Natural killer cell treated with Interleukin-12 subunit alpha and Interleukin-12 subunit beta and Interleukin-15 and Interleukin-18, amount 100 ng/mL, for 72 hours (primary cell): ENCODE data around the gene SLC16A3. TPM values are rescaled to one million over a fixed set of nuclear protein-coding genes. Genes with fewer than 3 reads are reported as not detected.

Experiments
- ATAC-seq, 2 donors: fragments of 150-1000 bp; cut with Tn5 transposase in 1 of 2; sonication (Bioruptor Pico), chemical (Tn5 transposase) in 1 of 2; 2 replicates each; pipeline ENCODE4 v1.10.0; 2021
- DNase-seq: peaks from one replicate; pipeline ENCODE4 v3.0.0; 2022; ENCODE audit warnings: low spot score
- H3K27ac Mint-ChIP-seq, 2 donors: 1 replicate in 1 of 2; 2 replicates in 1 of 2; pipeline ENCODE4 v1.8.0; 2022; ENCODE audit warnings: mixed read lengths in 2 of 2, mild to moderate bottlenecking in 1 of 2, moderate library complexity in 1 of 2
- H3K27me3 Mint-ChIP-seq, 2 donors: 1 replicate in 1 of 2; 2 replicates in 1 of 2; pipeline ENCODE4 v1.8.0; 2022; ENCODE audit warnings: mixed read lengths in 2 of 2
- H3K36me3 Mint-ChIP-seq: one replicate; pipeline ENCODE4 v1.8.0; 2022; ENCODE audit warnings: mixed read lengths
- H3K4me1 Mint-ChIP-seq, 2 donors: 1 replicate in 1 of 2; 2 replicates in 1 of 2; pipeline ENCODE4 v1.8.0; 2022; ENCODE audit warnings: low read depth in 2 of 2, mixed read lengths in 2 of 2, mild to moderate bottlenecking in 1 of 2
- H3K4me3 Mint-ChIP-seq: one replicate; pipeline ENCODE4 v1.8.0; 2022; ENCODE audit warnings: mixed read lengths
- H3K9me3 Mint-ChIP-seq: 2 replicates; pipeline ENCODE4 v1.8.0; 2022; ENCODE audit warnings: mixed read lengths
- total RNA-seq, 2 donors: library from RNA; stranded (reverse); gene quantifications; one replicate each; pipeline ENCODE4 v1.2.3, GENCODE V29; 2022

Gene SLC16A3
- total RNA-seq, 2 donors from 2014 or later = 241 to 534 TPM

GRCh38 chr17:82224666-82225065 lies 4.2 kb upstream of the SLC16A3 start:
- no peaks in the 10 kb centered on the region for H3K36me3 Mint-ChIP-seq
- ATAC-seq (no peak), DNase-seq (no peak)
- no peak overlapping the region for H3K4me3 Mint-ChIP-seq
- H3K27ac Mint-ChIP-seq = no peak overlapping the region
- H3K27me3 Mint-ChIP-seq = no peaks in the 10 kb centered on the region
- H3K9me3 Mint-ChIP-seq = no peaks in the 10 kb centered on the region
- H3K4me1 Mint-ChIP-seq = peaks cover 6 to 9% of the 10 kb centered on the region in 2 donors

GRCh38 chr17:82225368-82226029 lies 3.3 kb upstream of the SLC16A3 start:
- no peaks in the 10 kb centered on the region for H3K36me3 Mint-ChIP-seq
- DNase-seq (peak; percentile 42), ATAC-seq (no peak)
- H3K27me3 Mint-ChIP-seq = no peaks in the 10 kb centered on the region
- no peak overlapping the region for H3K4me3 Mint-ChIP-seq
- H3K4me1 Mint-ChIP-seq = peaks cover 10 to 12% of the 10 kb centered on the region in 2 donors
- no peak overlapping the region for H3K27ac Mint-ChIP-seq
- H3K9me3 Mint-ChIP-seq = no peaks in the 10 kb centered on the region

- Mint-ChIP-seq H3K27me3 (no peaks in the 10 kb centered on the region), H3K9me3 (no peaks in the 10 kb centered on the region), H3K4me3 (no peak overlapping the region), H3K36me3 (no peaks in the 10 kb centered on the region), H3K27ac (no peak overlapping the region), H3K4me1 (peaks cover 8 to 12% of the 10 kb centered on the region in 2 donors)
- DNase-seq (no peak), ATAC-seq (no peak)
Measured at GRCh38 chr17:82226146-82226808, 2.6 kb upstream of the SLC16A3 start.

GRCh38 chr17:82226809-82227628 lies 1.8 kb upstream of the SLC16A3 start:
- ATAC-seq (no peak), DNase-seq (no peak)
- Mint-ChIP-seq H3K4me1 (peaks cover 4 to 12% of the 10 kb centered on the region in 2 donors), H3K4me3 (peak overlapping the region; percentile 17), H3K27me3 (no peaks in the 10 kb centered on the region), H3K36me3 (no peaks in the 10 kb centered on the region), H3K27ac (peak overlapping the region; percentile 50 to 69), H3K9me3 (no peaks in the 10 kb centered on the region)

GRCh38 chr17:82227629-82228277 lies 1.1 kb upstream of the SLC16A3 start:
- peaks cover 4 to 12% of the 10 kb centered on the region in 2 donors for H3K4me1 Mint-ChIP-seq
- H3K9me3 Mint-ChIP-seq = no peaks in the 10 kb centered on the region
- H3K27me3 Mint-ChIP-seq = no peaks in the 10 kb centered on the region
- no peak for ATAC-seq
- peak overlapping the region; percentile 50 to 69 for H3K27ac Mint-ChIP-seq
- no peak for DNase-seq
- H3K36me3 Mint-ChIP-seq = no peaks in the 10 kb centered on the region
- H3K4me3 Mint-ChIP-seq = peak overlapping the region; percentile 77

- no peaks in the 10 kb centered on the region for H3K36me3 Mint-ChIP-seq
- no peaks in the 10 kb centered on the region for H3K27me3 Mint-ChIP-seq
- H3K27ac Mint-ChIP-seq = peak overlapping the region; percentile 50 to 69
- peak; percentile 86 for DNase-seq
- peak; percentile 28 to 57 for ATAC-seq
- peak overlapping the region; percentile 77 for H3K4me3 Mint-ChIP-seq
- no peaks in the 10 kb centered on the region for H3K9me3 Mint-ChIP-seq
- peaks cover 4 to 12% of the 10 kb centered on the region in 2 donors for H3K4me1 Mint-ChIP-seq
Measured at GRCh38 chr17:82228278-82228841, 482 bp upstream of the SLC16A3 start.

- Mint-ChIP-seq H3K9me3 (no peaks in the 10 kb centered on the region), H3K36me3 (no peaks in the 10 kb centered on the region), H3K27ac (peak overlapping the region; percentile 64 to 89), H3K4me3 (peak overlapping the region; percentile 91), H3K27me3 (no peaks in the 10 kb centered on the region), H3K4me1 (peaks cover 4 to 12% of the 10 kb centered on the region in 2 donors)
- DNase-seq (no peak), ATAC-seq (no peak)
Measured at GRCh38 chr17:82229698-82230608, 1.1 kb downstream of the SLC16A3 start.

GRCh38 chr17:82230609-82231311 lies 1.9 kb downstream of the SLC16A3 start:
- peak; percentile 64 to 74 for ATAC-seq
- no peaks in the 10 kb centered on the region for H3K36me3 Mint-ChIP-seq
- no peaks in the 10 kb centered on the region for H3K9me3 Mint-ChIP-seq
- peaks cover 4 to 12% of the 10 kb centered on the region in 2 donors for H3K4me1 Mint-ChIP-seq
- peak overlapping the region; percentile 91 for H3K4me3 Mint-ChIP-seq
- peak overlapping the region in 1 of 2 donors; percentile 64 for H3K27ac Mint-ChIP-seq
- peak; percentile 92 for DNase-seq
- no peaks in the 10 kb centered on the region for H3K27me3 Mint-ChIP-seq

- Mint-ChIP-seq H3K27me3 (no peaks in the 10 kb centered on the region), H3K27ac (no peak overlapping the region), H3K4me3 (no peak overlapping the region), H3K4me1 (peaks cover 4 to 15% of the 10 kb centered on the region in 2 donors), H3K36me3 (no peaks in the 10 kb centered on the region), H3K9me3 (no peaks in the 10 kb centered on the region)
- ATAC-seq (peak in 1 of 2 donors; percentile 2), DNase-seq (no peak)
Measured at GRCh38 chr17:82231312-82231561, 2.4 kb downstream of the SLC16A3 start.

- no peak overlapping the region for H3K27ac Mint-ChIP-seq
- ATAC-seq (peak; percentile 44 to 62), DNase-seq (peak; percentile 88)
- no peak overlapping the region for H3K4me3 Mint-ChIP-seq
- H3K36me3 Mint-ChIP-seq = no peaks in the 10 kb centered on the region
- H3K9me3 Mint-ChIP-seq = no peaks in the 10 kb centered on the region
- H3K4me1 Mint-ChIP-seq = peaks cover 4 to 15% of the 10 kb centered on the region in 2 donors
- no peaks in the 10 kb centered on the region for H3K27me3 Mint-ChIP-seq
Measured at GRCh38 chr17:82231562-82232321, 2.9 kb downstream of the SLC16A3 start.

- no peak for ATAC-seq
- H3K27me3 Mint-ChIP-seq = no peaks in the 10 kb centered on the region
- H3K4me3 Mint-ChIP-seq = no peak overlapping the region
- H3K27ac Mint-ChIP-seq = no peak overlapping the region
- H3K4me1 Mint-ChIP-seq = peaks cover 5 to 13% of the 10 kb centered on the region in 2 donors
- no peaks in the 10 kb centered on the region for H3K36me3 Mint-ChIP-seq
- no peaks in the 10 kb centered on the region for H3K9me3 Mint-ChIP-seq
- DNase-seq = no peak
Measured at GRCh38 chr17:82232322-82232820, 3.5 kb downstream of the SLC16A3 start.
